HL-60 (cell line): ENCODE data around the gene SLC6A18.

Source experiments
- CTCF ChIP-seq: IDR thresholded peaks from one replicate; pipeline ENCODE4 v1.5.1; 2011; ENCODE audit warnings: low read length, control low read depth, inconsistent platforms; ENCODE audit not compliant: insufficient read depth
- GABPA ChIP-seq: IDR thresholded peaks from 2 replicates; pipeline ENCODE4 v1.6.1; 2012; ENCODE audit warnings: low read depth
- POLR2AphosphoS5 ChIP-seq: IDR thresholded peaks from 2 replicates; pipeline ENCODE4 v1.6.1; 2012; ENCODE audit warnings: low read depth
- REST ChIP-seq: IDR thresholded peaks from 2 replicates; pipeline ENCODE4 v1.6.1; 2012; ENCODE audit warnings: low read depth; ENCODE audit not compliant: insufficient replicate concordance
- SPI1 ChIP-seq: IDR thresholded peaks from 2 replicates; pipeline ENCODE4 v1.6.1; 2012; ENCODE audit warnings: low read depth, mild to moderate bottlenecking, borderline replicate concordance

GRCh38 chr5:1235379-1235778 lies 10.2 kb downstream of the SLC6A18 start:
- TF ChIP-seq CTCF = no peak
- TF ChIP-seq POLR2AphosphoS5 = no peak
- no peak for TF ChIP-seq GABPA
- TF ChIP-seq REST = no peak
- TF ChIP-seq SPI1 = no peak
